HepG2 (cell line): Measurements from ENCODE around the gene MRGPRF. TPM values are rescaled to one million over a fixed set of nuclear protein-coding genes. Genes with fewer than 3 reads are reported as not detected.
A peak's percentile ranks its signal among the peaks of the same experiment; 100 is the strongest.

Source experiments
- ATAC-seq: fragments of 200-7000 bp; cut with Tn5 transposase; 3 replicates; pipeline ENCODE4 v1.9.1; 2020; ENCODE audit warnings: mild to moderate bottlenecking, moderate library complexity
- BruUV-seq: library from RNA; stranded (reverse); fragments of 400-500 nt; replicated peaks from 2 replicates; lab custom pipeline; 2021; lab: Mats Ljungman, UMichigan
- CTCF ChIA-PET: fragments of 300-600 bp; formaldehyde crosslinking; extraction: SDS; loops from one replicate; lab custom pipeline; 2021; ENCODE audit warnings: low total read pairs, inconsistent platforms, low intra/inter-chr PET ratio; lab: Yijun Ruan, JAX
- POLR2A ChIA-PET: fragments of 350-600 bp; sonication (Branson Sonifier 250); formaldehyde crosslinking; loops from one replicate; lab custom pipeline; 2020; ENCODE audit warnings: antibody characterized with exemption, inconsistent platforms; lab: Yijun Ruan, JAX
- DNase-seq: peaks from one replicate; pipeline ENCODE4 v3.0.0-alpha.2; 2015; ENCODE audit warnings: low spot score
- FAIRE-seq: peaks from 3 replicates; lab custom pipeline; 2011; peaks lifted over from hg19 to GRCh38; lab: Jason Lieb, UNC
- H2AFZ ChIP-seq: one replicate; pipeline ENCODE4 v1.6.1; 2011; ENCODE audit warnings: low read length, inconsistent platforms
- H3K27ac ChIP-seq: fragments of 300-600 bp; 3 replicates; pipeline ENCODE4 v1.8.0; 2011; ENCODE audit warnings: mixed run types, mild to moderate bottlenecking, mixed read lengths, low read length, inconsistent platforms; ENCODE audit not compliant: insufficient read depth; ENCODE audit errors: extremely low read length
- H3K27me3 ChIP-seq, 2 experiments: fragments of 200-600 bp in 1 of 2; 2 replicates in 1 of 2; 3 replicates in 1 of 2; pipeline versions ENCODE4 v1.6.0 to v1.8.0; 2011; ENCODE audit warnings: low read length in 2 of 2, mild to moderate bottlenecking in 2 of 2, moderate library complexity in 2 of 2, inconsistent platforms in 1 of 2; ENCODE audit not compliant: insufficient read depth in 2 of 2, control insufficient read depth in 1 of 2
- H3K36me3 ChIP-seq, 2 experiments: fragments of 200-600 bp in 1 of 2; replicated peaks in 1 of 2; 2 replicates in 1 of 2; 3 replicates in 1 of 2; pipeline versions ENCODE4 v1.5.1 to v1.8.0; 2011; ENCODE audit warnings: low read length in 2 of 2, inconsistent platforms in 1 of 2; ENCODE audit not compliant: insufficient read depth in 2 of 2, control insufficient read depth in 1 of 2
- H3K4me1 ChIP-seq: 2 replicates; pipeline ENCODE4 v1.5.1; 2012; ENCODE audit warnings: low read length, inconsistent platforms; ENCODE audit not compliant: insufficient read depth
- H3K4me2 ChIP-seq: 2 replicates; pipeline ENCODE4 v1.6.0; 2011; ENCODE audit warnings: low read depth, low read length, inconsistent platforms
- H3K4me3 ChIP-seq, 3 experiments: fragments of 200-600 bp in 1 of 3; sonication (generic), shearing (Covaris generic) in 1 of 3; replicated peaks in 1 of 3; 2 replicates each; pipeline ENCODE4 v1.5.1; 2011 to 2016; ENCODE audit warnings: low read length in 3 of 3, inconsistent platforms in 2 of 3, low read depth in 2 of 3, mild to moderate bottlenecking in 2 of 3, control low read depth in 1 of 3, mixed read lengths in 1 of 3; ENCODE audit not compliant: insufficient read depth in 1 of 3
- H3K79me2 ChIP-seq: one replicate; pipeline ENCODE4 v1.6.1; 2011; ENCODE audit warnings: low read length, inconsistent platforms; ENCODE audit not compliant: insufficient read depth
- H3K9ac ChIP-seq: 2 replicates; pipeline ENCODE4 v1.6.0; 2011; ENCODE audit warnings: mild to moderate bottlenecking, low read depth, low read length, inconsistent platforms; ENCODE audit not compliant: insufficient read depth
- H3K9me3 ChIP-seq: 2 replicates; pipeline ENCODE4 v1.5.1; 2012; ENCODE audit warnings: mild to moderate bottlenecking, low read length
- H4K20me1 ChIP-seq: 2 replicates; pipeline ENCODE4 v1.6.0; 2011; ENCODE audit warnings: inconsistent platforms, mild to moderate bottlenecking, low read length, moderate library complexity; ENCODE audit not compliant: insufficient read depth
- AHR ChIP-seq: IDR thresholded peaks from 2 replicates; pipeline ENCODE4 v1.6.1; 2018; ENCODE audit warnings: missing genetic modification reagents, missing compliant biosample characterization
- CTCF ChIP-seq: sonication (generic); formaldehyde crosslinking; IDR thresholded peaks from 2 replicates; pipeline ENCODE4 v1.5.0; 2020; ENCODE audit warnings: mild to moderate bottlenecking, missing genetic modification reagents, moderate library complexity
- ETV5 ChIP-seq: IDR thresholded peaks from 2 replicates; pipeline ENCODE4 v1.6.1; 2018; ENCODE audit warnings: missing biosample characterization, missing genetic modification reagents, inconsistent platforms, borderline replicate concordance
- HMGXB3 ChIP-seq: sonication (generic); formaldehyde crosslinking; IDR thresholded peaks from 2 replicates; pipeline ENCODE4 v1.4.0; 2020; ENCODE audit warnings: missing genetic modification reagents, borderline replicate concordance
- JARID2 ChIP-seq: sonication (generic); formaldehyde crosslinking; IDR thresholded peaks from 2 replicates; pipeline ENCODE4 v1.8.1; 2023; ENCODE audit warnings: missing genetic modification reagents, inconsistent platforms; ENCODE audit not compliant: insufficient replicate concordance
- JUND ChIP-seq: sonication (generic); formaldehyde crosslinking; IDR thresholded peaks from 2 replicates; pipeline ENCODE4 v1.8.0; 2022; ENCODE audit warnings: mild to moderate bottlenecking, missing genetic modification reagents
- LCORL ChIP-seq, 2 experiments: fragments of 450-650 bp in 1 of 2; sonication (generic) in 1 of 2; formaldehyde crosslinking in 1 of 2; IDR thresholded peaks; 2 replicates each; pipeline versions ENCODE4 v1.5.0 to v1.6.1; 2017 to 2020; ENCODE audit warnings: antibody characterized with exemption in 1 of 2, missing genetic modification reagents in 1 of 2
- NCOA1 ChIP-seq: sonication (generic); formaldehyde crosslinking; IDR thresholded peaks from 2 replicates; pipeline ENCODE4 v1.9.0; 2021; ENCODE audit warnings: missing genetic modification reagents
- SIX4 ChIP-seq: sonication (generic); formaldehyde crosslinking; IDR thresholded peaks from 2 replicates; pipeline ENCODE4 v1.4.0; 2020; ENCODE audit warnings: missing genetic modification reagents
- SKI ChIP-seq: fragments of 450-650 bp; IDR thresholded peaks from one replicate; pipeline ENCODE4 v1.6.1; 2018; ENCODE audit warnings: mild to moderate bottlenecking; ENCODE audit not compliant: partially characterized antibody
- STAG1 ChIP-seq: sonication (generic); formaldehyde crosslinking; IDR thresholded peaks from 2 replicates; pipeline ENCODE4 v1.4.0; 2020; ENCODE audit warnings: missing genetic modification reagents
- TCF7L2 ChIP-seq: IDR thresholded peaks from 2 replicates; pipeline ENCODE4 v1.6.1; 2011; ENCODE audit warnings: mild to moderate bottlenecking, low read depth, low read length, moderate library complexity
- TEF ChIP-seq: sonication (generic); formaldehyde crosslinking; IDR thresholded peaks from 2 replicates; pipeline ENCODE4 v1.5.0; 2020; ENCODE audit warnings: missing genetic modification reagents
- TOPORS ChIP-seq: sonication (generic); formaldehyde crosslinking; IDR thresholded peaks from 2 replicates; pipeline ENCODE4 v1.8.0; 2023; ENCODE audit warnings: mild to moderate bottlenecking, missing genetic modification reagents
- ZIK1 ChIP-seq: sonication (generic); formaldehyde crosslinking; IDR thresholded peaks from 2 replicates; pipeline ENCODE4 v1.5.0; 2020; ENCODE audit warnings: mild to moderate bottlenecking, low read depth, missing genetic modification reagents, borderline replicate concordance
- ZNF382 ChIP-seq: sonication (generic); formaldehyde crosslinking; IDR thresholded peaks from 2 replicates; pipeline ENCODE4 v1.5.0; 2020; ENCODE audit warnings: missing genetic modification reagents, mild to moderate bottlenecking, borderline replicate concordance
- ZNF616 ChIP-seq: sonication (generic); formaldehyde crosslinking; IDR thresholded peaks from 2 replicates; pipeline ENCODE4 v1.5.0; 2020; ENCODE audit warnings: low read depth, mild to moderate bottlenecking, missing genetic modification reagents
- ZNF878 ChIP-seq: sonication (generic); formaldehyde crosslinking; IDR thresholded peaks from 2 replicates; pipeline ENCODE4 v1.8.1; 2023; ENCODE audit warnings: mild to moderate bottlenecking, missing genetic modification reagents, moderate library complexity
- WGBS: methylation state at CpG from one replicate; pipeline ENCODE4 v1.1.6; 2017; ENCODE audit warnings: low lambda C conversion rate; 5-methylcytosine and 5-hydroxymethylcytosine counted together
- in situ Hi-C: cut with HindIII; loops from 2 replicates; pipeline ENCODE4 v1.10.0; 2017; ENCODE audit warnings: low pct_unique_long_range_greater_than_20kb; ENCODE audit not compliant: extremely low pct_ligation_motif_present
- intact Hi-C: fragments of 100-400 bp; cut with micrococcal nuclease; formaldehyde crosslinking; loops from one replicate; pipeline ENCODE4 v1.10.0; 2022; ENCODE audit not compliant: unreplicated experiment
- polyA plus RNA-seq, 8 experiments: library from polyadenylated mRNA; depleted of rRNA in 3 of 8; stranded (reverse) in 7 of 8; unstranded in 1 of 8; fragments of >200 nt; fragmentation: Illumina TruSeq in 4 of 8; extraction: Trizol in 4 of 8; gene quantifications; 2 replicates each; pipeline versions ENCODE4 v1.2.1 to v1.2.3, GENCODE V29; 2011 to 2016; ENCODE audit warnings: low read depth in 4 of 8, missing spikeins in 1 of 8, mixed read lengths in 1 of 8; ENCODE audit not compliant: insufficient read depth in 1 of 8
- total RNA-seq, 5 experiments: library from RNA; depleted of rRNA; stranded (reverse); fragments of >200 nt; fragmentation: Illumina TruSeq; extraction: Trizol; gene quantifications; 2 replicates each; pipeline ENCODE4 v1.2.3, GENCODE V29; 2016; ENCODE audit warnings: low read depth in 1 of 5

The MRGPRF gene
- total and polyA plus RNA-seq, 2 of the 13 experiments (the other 11 are each of a cell fraction or from before 2014, with no cell fraction given), result not detected

DNA sequence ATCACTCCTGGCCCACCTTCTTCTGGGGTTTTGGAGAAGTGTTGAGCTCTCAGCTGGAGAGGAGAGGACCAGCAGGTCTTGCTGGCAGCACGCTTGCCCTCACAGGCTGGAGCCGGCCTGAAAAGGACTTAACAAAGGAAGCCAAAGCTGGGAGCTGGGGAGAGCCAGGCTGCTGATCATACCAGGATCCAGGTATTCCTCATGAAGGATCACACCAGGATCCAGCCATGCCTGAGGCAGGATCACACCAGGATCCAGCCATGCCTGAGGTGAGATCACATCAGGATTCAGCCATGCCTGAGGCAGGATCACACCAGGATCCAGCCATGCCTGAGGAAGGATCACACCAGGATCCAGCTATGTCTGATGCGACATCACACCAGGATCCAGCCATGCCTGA is 49.3 kb downstream of the MRGPRF start (continued):
- TF ChIP-seq HMGXB3 (no peak), ZNF616 (CRISPR knock-in tag) (no peak), ETV5 (CRISPR knock-in tag) (no peak), NCOA1 (CRISPR knock-in tag) (no peak), ZNF382 (CRISPR knock-in tag) (no peak), AHR (no peak), TCF7L2 (no peak), JUND (no peak), ZIK1 (CRISPR knock-in tag) (no peak)

DNA sequence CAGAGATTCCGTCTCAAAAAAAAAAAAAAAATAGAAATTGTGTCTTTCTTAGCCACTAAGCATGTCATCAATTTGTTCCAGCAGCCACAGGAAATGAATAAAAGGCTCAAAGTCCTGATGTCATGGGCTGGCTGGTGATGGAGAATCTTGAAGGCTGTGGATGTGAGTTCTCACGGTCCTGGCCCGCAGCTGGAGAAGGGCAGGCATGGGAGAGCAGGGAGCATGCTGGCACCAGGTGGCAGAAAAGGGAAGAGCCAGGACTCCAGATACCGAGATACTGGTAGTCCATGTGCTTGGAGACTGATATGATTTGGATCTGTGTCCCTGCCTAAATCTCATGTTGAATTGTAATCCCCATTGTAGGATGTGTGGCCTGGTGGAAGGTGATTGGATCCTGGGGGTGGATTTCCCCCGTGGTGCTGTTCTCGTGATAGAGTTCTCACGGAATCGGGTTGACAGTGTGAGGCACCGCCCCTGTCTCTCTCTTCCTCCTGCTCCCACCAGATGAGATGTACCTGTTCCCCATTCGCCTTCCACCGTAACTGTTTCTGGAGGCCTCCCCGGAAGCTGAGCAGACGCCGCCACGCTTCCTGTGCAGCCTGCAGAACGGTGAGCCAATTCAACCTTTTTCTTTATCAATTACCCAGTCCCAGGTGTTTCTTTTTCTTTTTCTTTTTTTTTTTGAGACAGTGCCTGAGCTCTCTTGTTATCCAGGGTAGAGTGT is 50.4 kb downstream of the MRGPRF start:
- Histone ChIP-seq H3K4me1 (no peaks in the 10 kb centered on the region), H3K9ac (no peak overlapping the region), H3K9me3 (no peaks in the 10 kb centered on the region), H2AFZ (no peak overlapping the region), H3K4me2 (no peak overlapping the region), H3K27me3 (peaks cover 2 to 21% of the 10 kb centered on the region in 2 experiments), H3K79me2 (no peaks in the 10 kb centered on the region), H3K4me3 (no peak overlapping the region), H4K20me1 (no peaks in the 10 kb centered on the region), H3K27ac (no peak overlapping the region), H3K36me3 (no peaks in the 10 kb centered on the region)
- DNase-seq (no peak), FAIRE-seq (no peak), ATAC-seq (peak; percentile 41; the same call in 1 of the 3 replicates)
- WGBS, result 52% methylated on average over 13 of the region's 16 CpGs
- CTCF ChIA-PET, result no interaction called here
- no TSS peak for BruUV-seq
- POLR2A ChIA-PET, result no interaction called here
- in situ Hi-C loops (no loop called here), intact Hi-C loops (no loop called here)
- TF ChIP-seq LCORL (IDR thresholded peaks at IDR 0.05), result no peak
- no peak for TF ChIP-seq LCORL (CRISPR knock-in tag; IDR thresholded peaks at IDR 0.05)
- no peak for TF ChIP-seq TEF (CRISPR knock-in tag)
- TF ChIP-seq SIX4 (CRISPR knock-in tag), result no peak
- TF ChIP-seq TOPORS (CRISPR knock-in tag), result no peak
- no peak for TF ChIP-seq ZNF878 (CRISPR knock-in tag)
- TF ChIP-seq STAG1 (CRISPR knock-in tag), result peak; percentile 48
- TF ChIP-seq SKI, result no peak
- TF ChIP-seq JARID2 (CRISPR knock-in tag), result no peak
- TF ChIP-seq CTCF (CRISPR knock-in tag), result peak; percentile 42
